Right atrium auricular region (tissue), 2 donors: ENCODE data around the gene PRTN3. TPM values are rescaled to one million over a fixed set of nuclear protein-coding genes. Genes with fewer than 3 reads are reported as not detected.

Experiments used
- DNase-seq: peaks from one replicate; pipeline ENCODE4 v3.0.0-alpha.2; 2019; ENCODE audit warnings: low spot score
- H3K27ac ChIP-seq, 2 donors: fragments of 200-600 bp; sonication (generic); 1 replicate in 1 of 2; 2 replicates in 1 of 2; pipeline ENCODE4 v1.5.1; 2016 to 2019
- H3K27me3 ChIP-seq, 2 donors: fragments of 200-600 bp; sonication (generic); one replicate each; pipeline versions ENCODE4 v1.5.1 to v1.6.0; 2017 to 2019
- H3K36me3 ChIP-seq: fragments of 200-600 bp; sonication (generic); one replicate; pipeline ENCODE4 v1.5.1; 2016
- H3K4me1 ChIP-seq, 2 donors: fragments of 200-600 bp; sonication (generic); one replicate each; pipeline versions ENCODE4 v1.5.1 to v1.6.0; 2017 to 2019
- H3K4me3 ChIP-seq, 2 donors: fragments of 200-600 bp; sonication (generic); 1 replicate in 1 of 2; 2 replicates in 1 of 2; pipeline ENCODE4 v1.5.1; 2017 to 2019; ENCODE audit warnings: mild to moderate bottlenecking in 1 of 2, moderate library complexity in 1 of 2
- H3K9me3 ChIP-seq, 2 donors: fragments of 200-600 bp; sonication (generic); one replicate each; pipeline ENCODE4 v1.5.1; 2019
- CTCF ChIP-seq, 2 donors: fragments of 200-600 bp; sonication (generic); IDR thresholded peaks; one replicate each; pipeline ENCODE4 v1.5.1; 2019; ENCODE audit warnings: antibody characterized with exemption in 2 of 2
- total RNA-seq, 2 donors: library from RNA; depleted of rRNA; stranded (reverse); fragments of >200 nt; gene quantifications; one replicate each; pipeline ENCODE4 v1.1.0, GENCODE V29; 2016

PRTN3 gene
- total RNA-seq, 2 donors from 2014 or later = not detected

- H3K4me3 ChIP-seq = peak overlapping the region in 1 of 2 donors; percentile 99
- no peaks in the 10 kb centered on the region for H3K9me3 ChIP-seq
- no peaks in the 10 kb centered on the region for H3K27me3 ChIP-seq
- peaks cover 3 to 51% of the 10 kb centered on the region in 2 donors for H3K4me1 ChIP-seq
- no peak for TF ChIP-seq CTCF (IDR thresholded peaks at IDR 0.05)
- peak overlapping the region in 1 of 2 donors; percentile 70 for H3K27ac ChIP-seq
- no peak for DNase-seq
- H3K36me3 ChIP-seq = peaks cover 74% of the 10 kb centered on the region
These were observed 38.2 kb upstream of the PRTN3 start for GRCh38 chr19:802498-803098.

- peaks cover 3 to 51% of the 10 kb centered on the region in 2 donors for H3K4me1 ChIP-seq
- no peak for TF ChIP-seq CTCF (IDR thresholded peaks at IDR 0.05)
- peak overlapping the region in 1 of 2 donors; percentile 37 for H3K27ac ChIP-seq
- no peaks in the 10 kb centered on the region for H3K9me3 ChIP-seq
- peaks cover 77% of the 10 kb centered on the region for H3K36me3 ChIP-seq
- H3K4me3 ChIP-seq = peak overlapping the region in 1 of 2 donors; percentile 99
- DNase-seq = no peak
- H3K27me3 ChIP-seq = no peaks in the 10 kb centered on the region
These were observed 37.7 kb upstream of the PRTN3 start for GRCh38 chr19:803099-803561.

- Histone ChIP-seq H3K27me3 (no peaks in the 10 kb centered on the region), H3K27ac (no peak overlapping the region), H3K9me3 (no peaks in the 10 kb centered on the region), H3K36me3 (peaks cover 77% of the 10 kb centered on the region), H3K4me1 (peaks cover 3 to 45% of the 10 kb centered on the region in 2 donors), H3K4me3 (no peak overlapping the region)
- no peak for TF ChIP-seq CTCF (IDR thresholded peaks at IDR 0.05)
- DNase-seq = no peak
These were observed 36.9 kb upstream of the PRTN3 start for GRCh38 chr19:803686-804418.

- H3K4me3 ChIP-seq = no peak overlapping the region
- no peak overlapping the region for H3K27ac ChIP-seq
- peaks cover 3 to 38% of the 10 kb centered on the region in 2 donors for H3K4me1 ChIP-seq
These were observed 36.2 kb upstream of the PRTN3 start for GRCh38 chr19:804419-805165.

GRCh38 chr19:805166-805551 lies 35.6 kb upstream of the PRTN3 start:
- Histone ChIP-seq H3K9me3 (no peaks in the 10 kb centered on the region), H3K27me3 (no peaks in the 10 kb centered on the region), H3K4me1 (peaks cover 3 to 32% of the 10 kb centered on the region in 2 donors), H3K36me3 (peaks cover 89% of the 10 kb centered on the region), H3K4me3 (no peak overlapping the region), H3K27ac (no peak overlapping the region)
- no peak for DNase-seq
- no peak for TF ChIP-seq CTCF (IDR thresholded peaks at IDR 0.05)

More at GRCh38 chr19:804419-805165, 36.2 kb upstream of the PRTN3 start:
- DNase-seq = no peak
- no peaks in the 10 kb centered on the region for H3K27me3 ChIP-seq
- H3K9me3 ChIP-seq = no peaks in the 10 kb centered on the region
- no peak for TF ChIP-seq CTCF (IDR thresholded peaks at IDR 0.05)
- peaks cover 85% of the 10 kb centered on the region for H3K36me3 ChIP-seq
